SK-N-SH (cell line): Measurements from ENCODE around the gene EPYC.

Experiments
- NRF1 ChIP-seq: IDR thresholded peaks from 2 replicates; pipeline ENCODE4 v1.6.1; 2012; ENCODE audit warnings: low read depth, mild to moderate bottlenecking, low read length
- RFX5 ChIP-seq: IDR thresholded peaks from 2 replicates; pipeline ENCODE4 v1.6.1; 2012; ENCODE audit warnings: mild to moderate bottlenecking, improper control_type of control experiment, low read length
- SIN3A ChIP-seq: IDR thresholded peaks from 2 replicates; pipeline ENCODE4 v1.6.1; 2012; ENCODE audit warnings: low read depth, mild to moderate bottlenecking, low read length, moderate library complexity, borderline replicate concordance
- TF ChIP-seq, protein P1 (sequence below): fragments of 200-600 bp; sonication (generic); IDR thresholded peaks from 2 replicates; pipeline ENCODE4 v1.6.1; 2017; ENCODE audit warnings: antibody characterized with exemption, mild to moderate bottlenecking, moderate library complexity

DNA sequence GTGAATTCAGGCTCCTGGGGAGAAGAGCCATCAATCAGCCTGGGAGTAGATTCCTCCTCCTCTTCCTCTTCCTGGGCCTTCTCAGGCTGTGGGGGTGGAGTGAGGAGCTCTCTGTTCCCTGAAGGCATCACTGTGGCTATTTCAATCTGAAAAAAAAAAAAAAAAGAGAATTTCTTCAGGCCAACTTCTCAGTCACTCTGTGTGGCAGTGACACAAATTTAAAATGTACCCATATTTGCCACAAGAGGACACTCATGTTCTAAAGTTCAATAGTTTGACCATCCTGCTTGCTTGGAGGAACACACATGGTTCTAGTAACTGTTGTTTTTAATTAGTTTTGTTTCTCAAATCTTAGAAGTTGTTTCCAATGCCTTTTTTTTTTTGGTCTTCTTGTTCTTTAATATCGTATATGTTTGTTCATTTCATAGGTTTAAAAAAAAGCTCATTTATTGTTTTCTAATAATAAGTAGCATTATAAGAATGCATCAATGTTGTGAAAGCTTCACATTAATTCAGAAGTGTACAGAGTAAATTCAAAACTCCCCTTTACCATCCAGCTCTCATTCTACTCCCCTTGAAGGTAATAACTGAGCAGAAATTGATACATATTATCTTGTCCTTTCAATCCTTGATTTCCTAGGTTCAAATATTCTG lies 26.5 kb downstream of the EPYC start:
- TF ChIP-seq, protein P1, sequence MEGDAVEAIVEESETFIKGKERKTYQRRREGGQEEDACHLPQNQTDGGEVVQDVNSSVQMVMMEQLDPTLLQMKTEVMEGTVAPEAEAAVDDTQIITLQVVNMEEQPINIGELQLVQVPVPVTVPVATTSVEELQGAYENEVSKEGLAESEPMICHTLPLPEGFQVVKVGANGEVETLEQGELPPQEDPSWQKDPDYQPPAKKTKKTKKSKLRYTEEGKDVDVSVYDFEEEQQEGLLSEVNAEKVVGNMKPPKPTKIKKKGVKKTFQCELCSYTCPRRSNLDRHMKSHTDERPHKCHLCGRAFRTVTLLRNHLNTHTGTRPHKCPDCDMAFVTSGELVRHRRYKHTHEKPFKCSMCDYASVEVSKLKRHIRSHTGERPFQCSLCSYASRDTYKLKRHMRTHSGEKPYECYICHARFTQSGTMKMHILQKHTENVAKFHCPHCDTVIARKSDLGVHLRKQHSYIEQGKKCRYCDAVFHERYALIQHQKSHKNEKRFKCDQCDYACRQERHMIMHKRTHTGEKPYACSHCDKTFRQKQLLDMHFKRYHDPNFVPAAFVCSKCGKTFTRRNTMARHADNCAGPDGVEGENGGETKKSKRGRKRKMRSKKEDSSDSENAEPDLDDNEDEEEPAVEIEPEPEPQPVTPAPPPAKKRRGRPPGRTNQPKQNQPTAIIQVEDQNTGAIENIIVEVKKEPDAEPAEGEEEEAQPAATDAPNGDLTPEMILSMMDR, result peak; percentile 91
- TF ChIP-seq NRF1 (no peak), SIN3A (no peak), RFX5 (peak; percentile 40; the same call in 1 of the 2 replicates)
